Measurements from ENCODE around the gene CBFB.

The CBFB gene

GRCh38 chr16:67026570-67026969 lies 2.4 kb upstream of the CBFB start:
- Histone ChIP-seq H3K27me3 (ENCODE audit: insufficient read depth, low read length) (no peaks in the 10 kb centered on the region), H3K9me2 (ENCODE audit: low read depth, low read length) (no peaks in the 10 kb centered on the region), H3K9me3 (ENCODE audit: low read length) (no peaks in the 10 kb centered on the region), H3K27ac (ENCODE audit: low read depth, low read length, poor library complexity, severe bottlenecking) (no peak overlapping the region), H3K36me3 (ENCODE audit: insufficient read depth, low read length) (peaks cover 9% of the 10 kb centered on the region; the same call in 1 of the 2 replicates), H3K4me2 (ENCODE audit: low read length) (no peak overlapping the region), H3K79me2 (ENCODE audit: insufficient read depth, low read length) (peaks cover 8% of the 10 kb centered on the region; the same call in 1 of the 2 replicates), H3K4me3 (ENCODE audit: low read depth, low read length, poor library complexity, severe bottlenecking) (no peak overlapping the region), H3F3A (ENCODE audit: insufficient read depth, low read length) (no peaks in the 10 kb centered on the region), H3K4me1 (ENCODE audit: insufficient read depth, low read length, severe bottlenecking) (peaks cover 24% of the 10 kb centered on the region), H4K20me1 (ENCODE audit: insufficient read depth, low read length) (no peaks in the 10 kb centered on the region), H3K9ac (ENCODE audit: low read length) (no peak overlapping the region), H2AFZ (ENCODE audit: low read length) (no peak overlapping the region)
- TF ChIP-seq CTCF (IDR thresholded peaks at IDR 0.05; ENCODE audit: low read length): no peak
- TF ChIP-seq EZH2 (IDR thresholded peaks at IDR 0.05; ENCODE audit: borderline replicate concordance, low read length): no peak

- H3K9me3 ChIP-seq (ENCODE audit: low read length): no peaks in the 10 kb centered on the region
Observed at GRCh38 chr16:67027046-67027445, 1.9 kb upstream of the CBFB start.

GRCh38 chr16:67028167-67028695 lies 718 bp upstream of the CBFB start:
- TF ChIP-seq CTCF (IDR thresholded peaks at IDR 0.05; ENCODE audit: low read length) (no peak), EZH2 (IDR thresholded peaks at IDR 0.05; ENCODE audit: borderline replicate concordance, low read length) (no peak)
- Histone ChIP-seq H3K27ac (ENCODE audit: low read depth, low read length, poor library complexity, severe bottlenecking) (peak overlapping the region; percentile 63), H2AFZ (ENCODE audit: low read length) (peak overlapping the region; percentile 71)

More at GRCh38 chr16:67027046-67027445, 1.9 kb upstream of the CBFB start:
- H3K27ac ChIP-seq (ENCODE audit: low read depth, low read length, poor library complexity, severe bottlenecking): no peak overlapping the region
- H3K27me3 ChIP-seq (ENCODE audit: insufficient read depth, low read length): no peaks in the 10 kb centered on the region
- no peaks in the 10 kb centered on the region for H3F3A ChIP-seq (ENCODE audit: insufficient read depth, low read length)
- no peak overlapping the region for H2AFZ ChIP-seq (ENCODE audit: low read length)
- no peak overlapping the region for H3K9ac ChIP-seq (ENCODE audit: low read length)
- H3K36me3 ChIP-seq (ENCODE audit: insufficient read depth, low read length): peaks cover 13% of the 10 kb centered on the region
- H4K20me1 ChIP-seq (ENCODE audit: insufficient read depth, low read length): no peaks in the 10 kb centered on the region
- H3K79me2 ChIP-seq (ENCODE audit: insufficient read depth, low read length): peaks cover 8% of the 10 kb centered on the region; the same call in 1 of the 2 replicates
- TF ChIP-seq EZH2 (IDR thresholded peaks at IDR 0.05; ENCODE audit: borderline replicate concordance, low read length) (no peak), CTCF (IDR thresholded peaks at IDR 0.05; ENCODE audit: low read length) (no peak)
- H3K4me2 ChIP-seq (ENCODE audit: low read length): no peak overlapping the region
- H3K4me1 ChIP-seq (ENCODE audit: insufficient read depth, low read length, severe bottlenecking): peaks cover 28% of the 10 kb centered on the region
- H3K9me2 ChIP-seq (ENCODE audit: low read depth, low read length): no peaks in the 10 kb centered on the region
- H3K4me3 ChIP-seq (ENCODE audit: low read depth, low read length, poor library complexity, severe bottlenecking): no peak overlapping the region

More at GRCh38 chr16:67028167-67028695, 718 bp upstream of the CBFB start:
- Histone ChIP-seq H3K4me2 (ENCODE audit: low read length) (peak overlapping the region; percentile 95), H3K79me2 (ENCODE audit: insufficient read depth, low read length) (peaks cover 12% of the 10 kb centered on the region; the same call in 1 of the 2 replicates), H3K9me3 (ENCODE audit: low read length) (no peaks in the 10 kb centered on the region), H3F3A (ENCODE audit: insufficient read depth, low read length) (no peaks in the 10 kb centered on the region), H3K4me1 (ENCODE audit: insufficient read depth, low read length, severe bottlenecking) (peaks cover 32% of the 10 kb centered on the region), H3K36me3 (ENCODE audit: insufficient read depth, low read length) (peaks cover 21% of the 10 kb centered on the region), H4K20me1 (ENCODE audit: insufficient read depth, low read length) (no peaks in the 10 kb centered on the region), H3K4me3 (ENCODE audit: low read depth, low read length, poor library complexity, severe bottlenecking) (peak overlapping the region; percentile 80), H3K9ac (ENCODE audit: low read length) (peak overlapping the region; percentile 89), H3K9me2 (ENCODE audit: low read depth, low read length) (no peaks in the 10 kb centered on the region), H3K27me3 (ENCODE audit: insufficient read depth, low read length) (no peaks in the 10 kb centered on the region)

Measured in OCI-LY1 (cell line).